ENCODE measurements around the gene EIF5AL1.
"Not testable (repeated sequence)": the region's sequence is repeated elsewhere in the genome, so short reads cannot be mapped to it uniquely, and the experiment has no call there.

DNA sequence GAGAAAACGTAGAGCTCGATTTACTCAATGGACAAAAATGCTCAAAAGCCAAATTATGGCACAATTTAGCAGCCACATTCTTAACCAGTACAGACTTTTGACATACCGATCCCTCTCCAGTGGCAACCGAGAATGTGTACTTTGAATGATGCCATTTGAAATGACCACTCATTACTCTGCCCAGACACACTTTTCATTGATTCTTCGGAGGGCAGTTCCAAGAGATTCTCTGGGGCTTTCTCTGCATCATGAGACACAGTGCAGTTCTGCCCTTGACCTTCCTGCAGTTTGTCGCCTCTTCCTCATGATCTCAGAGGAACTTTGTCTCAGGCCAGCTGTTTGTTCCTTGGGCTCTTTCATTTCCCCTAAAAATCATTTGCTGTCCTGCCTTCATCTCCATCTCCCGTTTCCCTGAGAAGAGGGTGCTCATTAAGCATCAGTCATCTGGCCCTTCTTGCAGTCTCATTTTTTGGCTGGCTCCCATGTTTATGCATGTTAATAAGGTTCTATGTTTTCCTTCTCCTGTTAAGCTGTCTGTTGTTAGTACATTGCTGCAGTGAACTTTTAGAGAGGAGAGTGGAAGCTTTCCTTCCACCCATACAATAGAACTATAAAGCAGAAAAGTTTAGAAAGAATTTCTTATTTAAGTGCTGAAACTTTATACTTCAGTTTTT is 4.3 kb downstream of the EIF5AL1 start:
- TF ChIP-seq, protein P1, sequence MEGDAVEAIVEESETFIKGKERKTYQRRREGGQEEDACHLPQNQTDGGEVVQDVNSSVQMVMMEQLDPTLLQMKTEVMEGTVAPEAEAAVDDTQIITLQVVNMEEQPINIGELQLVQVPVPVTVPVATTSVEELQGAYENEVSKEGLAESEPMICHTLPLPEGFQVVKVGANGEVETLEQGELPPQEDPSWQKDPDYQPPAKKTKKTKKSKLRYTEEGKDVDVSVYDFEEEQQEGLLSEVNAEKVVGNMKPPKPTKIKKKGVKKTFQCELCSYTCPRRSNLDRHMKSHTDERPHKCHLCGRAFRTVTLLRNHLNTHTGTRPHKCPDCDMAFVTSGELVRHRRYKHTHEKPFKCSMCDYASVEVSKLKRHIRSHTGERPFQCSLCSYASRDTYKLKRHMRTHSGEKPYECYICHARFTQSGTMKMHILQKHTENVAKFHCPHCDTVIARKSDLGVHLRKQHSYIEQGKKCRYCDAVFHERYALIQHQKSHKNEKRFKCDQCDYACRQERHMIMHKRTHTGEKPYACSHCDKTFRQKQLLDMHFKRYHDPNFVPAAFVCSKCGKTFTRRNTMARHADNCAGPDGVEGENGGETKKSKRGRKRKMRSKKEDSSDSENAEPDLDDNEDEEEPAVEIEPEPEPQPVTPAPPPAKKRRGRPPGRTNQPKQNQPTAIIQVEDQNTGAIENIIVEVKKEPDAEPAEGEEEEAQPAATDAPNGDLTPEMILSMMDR (IDR thresholded peaks at IDR 0.05), result not testable (repeated sequence)
- not testable (repeated sequence) for TF ChIP-seq POLR2A (IDR thresholded peaks at IDR 0.05)
